ENCODE results near the gene UFC1. TPM values are rescaled to one million over a fixed set of nuclear protein-coding genes. Genes with fewer than 3 reads are reported as not detected.

The UFC1 gene
- total and polyA plus RNA-seq, 4 donors: 64.2 to 184 (median 107) TPM

DNA sequence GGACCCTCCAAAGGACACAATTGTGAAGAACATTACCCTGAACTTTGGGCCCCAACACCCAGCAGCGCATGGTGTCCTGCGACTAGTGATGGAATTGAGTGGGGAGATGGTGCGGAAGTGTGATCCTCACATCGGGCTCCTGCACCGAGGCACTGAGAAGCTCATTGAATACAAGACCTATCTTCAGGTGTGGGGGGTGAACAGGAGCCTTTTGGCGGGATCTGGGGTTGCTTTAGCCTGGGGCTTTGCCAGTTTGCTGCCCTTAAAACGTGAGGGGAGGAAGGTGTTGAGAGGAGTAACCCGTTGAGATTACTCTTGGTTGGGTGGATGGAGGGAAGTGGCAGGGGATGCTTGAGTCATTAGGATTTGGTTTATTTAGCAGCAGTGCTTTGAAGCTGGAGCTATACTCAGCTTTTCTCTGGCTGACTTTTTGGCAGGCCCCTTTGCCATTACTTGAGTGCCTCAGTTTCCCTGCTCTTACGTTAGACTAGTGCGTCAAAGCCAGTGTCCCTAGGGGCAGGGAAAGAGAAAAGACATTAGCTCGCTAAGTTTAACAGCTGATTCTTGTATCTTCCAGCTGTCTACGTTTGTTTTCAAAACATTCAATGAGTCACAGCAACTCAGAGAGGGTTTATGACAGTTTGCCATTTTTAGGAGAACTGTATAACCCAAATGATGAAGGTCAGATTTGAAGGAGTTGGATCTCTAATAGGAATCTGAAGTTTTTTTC lies 52.8 kb downstream of the UFC1 start:
- 74% methylated on average over 12 of the region's 12 CpGs for WGBS, 2 donors
- intact Hi-C loops (cut with DNase I): no loop called here

GRCh38 chr1:161207173-161207572 lies 53.4 kb downstream of the UFC1 start:
- DNase-seq: no peak
- peaks cover 0 to 4% of the 10 kb centered on the region in 2 donors for H3K36me3 ChIP-seq (ENCODE audit: control insufficient read depth in 1 of 2, insufficient read depth in 2 of 2, low read length in 1 of 2)

More for the DNA sequence above, 52.8 kb downstream of the UFC1 start:
- H3K4me1 ChIP-seq (ENCODE audit: control insufficient read depth in 1 of 2, insufficient read depth in 2 of 2, low read length in 2 of 2): peaks cover 0 to 4% of the 10 kb centered on the region in 2 donors
- H3K36me3 ChIP-seq (ENCODE audit: control insufficient read depth in 1 of 2, insufficient read depth in 2 of 2, low read length in 1 of 2): peaks cover 0 to 4% of the 10 kb centered on the region in 2 donors
- ATAC-seq (ENCODE audit: low FRiP score) (no peak), DNase-seq (no peak)
- H3K4me3 ChIP-seq (ENCODE audit: low read length in 2 of 2): no peak overlapping the region
- no peaks in the 10 kb centered on the region for H3K9me3 ChIP-seq (ENCODE audit: control insufficient read depth, low read length)
- H3K27ac ChIP-seq (ENCODE audit: low read depth in 1 of 2, low read length in 2 of 2): no peak overlapping the region
- no peaks in the 10 kb centered on the region for H3K27me3 ChIP-seq (ENCODE audit: control insufficient read depth in 1 of 2, insufficient read depth in 2 of 2, low read length in 1 of 2)

More at GRCh38 chr1:161207173-161207572, 53.4 kb downstream of the UFC1 start:
- WGBS, 2 donors: 70 to 76% methylated on average over 8 of the region's 8 CpGs
- ATAC-seq (ENCODE audit: low FRiP score): no peak
- intact Hi-C loops (cut with DNase I): no loop called here
- H3K27me3 ChIP-seq (ENCODE audit: control insufficient read depth in 1 of 2, insufficient read depth in 2 of 2, low read length in 1 of 2): no peaks in the 10 kb centered on the region
- H3K9me3 ChIP-seq (ENCODE audit: control insufficient read depth, low read length): no peaks in the 10 kb centered on the region
- H3K4me1 ChIP-seq (ENCODE audit: control insufficient read depth in 1 of 2, insufficient read depth in 2 of 2, low read length in 2 of 2): peaks cover 0 to 4% of the 10 kb centered on the region in 2 donors
- H3K4me3 ChIP-seq (ENCODE audit: low read length in 2 of 2): no peak overlapping the region
- H3K27ac ChIP-seq (ENCODE audit: low read depth in 1 of 2, low read length in 2 of 2): no peak overlapping the region

Other genes starting within 250 kb of the UFC1 start
- gene ITLN2, start 199.2 kb upstream of the UFC1 start, total RNA-seq: not detected
- 1 to 10 TPM; 4.5 to 5.5 TPM for gene ITLN2, start 199.2 kb upstream of the UFC1 start, polyA plus RNA-seq
- 10 to 100 TPM; 21.7 to 26.0 TPM for gene F11R, start 132.8 kb upstream of the UFC1 start, total RNA-seq
- gene F11R, start 132.8 kb upstream of the UFC1 start, polyA plus RNA-seq: 1 to 10 TPM; 2.4 to 8.0 TPM
- gene TSTD1, start 115.0 kb upstream of the UFC1 start, total RNA-seq: 10 to 100 TPM in 1 of 2 donors, 1 to 10 TPM in 1; 9.1 to 12.5 TPM
- gene TSTD1, start 115.0 kb upstream of the UFC1 start, polyA plus RNA-seq: 10 to 100 TPM; 13.2 to 31.9 TPM
- 10 to 100 TPM; 42.2 to 67.0 TPM for gene USF1, start 108.0 kb upstream of the UFC1 start, total RNA-seq
- 100 to 1,000 TPM in 1 of 2 donors, 10 to 100 TPM in 1; 33.8 to 124 TPM for gene USF1, start 108.0 kb upstream of the UFC1 start, polyA plus RNA-seq
- 10 to 100 TPM; 14.7 to 20.5 TPM for gene ARHGAP30, start 84.1 kb upstream of the UFC1 start, total RNA-seq
- gene ARHGAP30, start 84.1 kb upstream of the UFC1 start, polyA plus RNA-seq: 10 to 100 TPM in 1 of 2 donors, 1 to 10 TPM in 1; 1.3 to 12.1 TPM
- under 1 TPM; 0.24 to 0.26 TPM for gene NECTIN4, start 64.4 kb upstream of the UFC1 start, total RNA-seq
- gene NECTIN4, start 64.4 kb upstream of the UFC1 start, polyA plus RNA-seq: not detected
- gene KLHDC9, start 55.6 kb upstream of the UFC1 start, total RNA-seq: 1 to 10 TPM in 1 of 2 donors, under 1 TPM in 1; 0.78 to 2.5 TPM
- gene KLHDC9, start 55.6 kb upstream of the UFC1 start, polyA plus RNA-seq: 10 to 100 TPM in 1 of 2 donors, 1 to 10 TPM in 1; 7.9 to 14.8 TPM
- gene PFDN2, start 35.9 kb upstream of the UFC1 start, total RNA-seq: 10 to 100 TPM; 36.4 to 42.3 TPM
- gene PFDN2, start 35.9 kb upstream of the UFC1 start, polyA plus RNA-seq: 100 to 1,000 TPM in 1 of 2 donors, 10 to 100 TPM in 1; 74.6 to 116 TPM
- gene NIT1, start 35.9 kb upstream of the UFC1 start, total RNA-seq: 10 to 100 TPM; 31.1 to 41.6 TPM
- gene NIT1, start 35.9 kb upstream of the UFC1 start, polyA plus RNA-seq: 10 to 100 TPM; 47.6 to 50.5 TPM
- gene DEDD, start 21.3 kb upstream of the UFC1 start, total RNA-seq: 10 to 100 TPM; 44.7 to 46.8 TPM
- gene DEDD, start 21.3 kb upstream of the UFC1 start, polyA plus RNA-seq: 10 to 100 TPM; 25.2 to 39.7 TPM
- gene USP21, start 5.5 kb downstream of the UFC1 start, total RNA-seq: 10 to 100 TPM; 16.4 to 28.1 TPM
- 10 to 100 TPM; 15.7 to 24.7 TPM for gene USP21, start 5.5 kb downstream of the UFC1 start, polyA plus RNA-seq
- gene PPOX, start 12.4 kb downstream of the UFC1 start, total RNA-seq: 10 to 100 TPM; 16.3 to 30.9 TPM
- gene PPOX, start 12.4 kb downstream of the UFC1 start, polyA plus RNA-seq: 100 to 1,000 TPM in 1 of 2 donors, 10 to 100 TPM in 1; 17.0 to 126 TPM
- 10 to 100 TPM; 26.8 to 29.8 TPM for gene B4GALT3, start 23.5 kb downstream of the UFC1 start, total RNA-seq
- gene B4GALT3, start 23.5 kb downstream of the UFC1 start, polyA plus RNA-seq: 10 to 100 TPM; 13.9 to 23.1 TPM
- gene ADAMTS4, start 45.1 kb downstream of the UFC1 start, total RNA-seq: 100 to 1,000 TPM in 1 of 2 donors, 10 to 100 TPM in 1; 78.9 to 207 TPM
- gene ADAMTS4, start 45.1 kb downstream of the UFC1 start, polyA plus RNA-seq: 1 to 10 TPM; 1.4 to 6.8 TPM
- 10 to 100 TPM; 55.3 to 63.4 TPM for gene NDUFS2, start 48.4 kb downstream of the UFC1 start, total RNA-seq
- 10 to 100 TPM; 64.2 to 88.1 TPM for gene NDUFS2, start 48.4 kb downstream of the UFC1 start, polyA plus RNA-seq
- gene FCER1G, start 61.3 kb downstream of the UFC1 start, total RNA-seq: 10 to 100 TPM; 64.3 to 74.0 TPM
- 100 to 1,000 TPM in 1 of 2 donors, 10 to 100 TPM in 1; 35.7 to 154 TPM for gene FCER1G, start 61.3 kb downstream of the UFC1 start, polyA plus RNA-seq
- gene APOA2, start 69.7 kb downstream of the UFC1 start, total RNA-seq: not detected
- gene APOA2, start 69.7 kb downstream of the UFC1 start, polyA plus RNA-seq: 1 to 10 TPM in 1 of 2 donors, not detected in 1; 1.3 TPM
- gene TOMM40L, start 72.1 kb downstream of the UFC1 start, total RNA-seq: 10 to 100 TPM in 1 of 2 donors, 1 to 10 TPM in 1; 10.0 to 12.9 TPM
- 10 to 100 TPM; 10.2 to 11.6 TPM for gene TOMM40L, start 72.1 kb downstream of the UFC1 start, polyA plus RNA-seq
- gene NR1I3, start 84.2 kb downstream of the UFC1 start, total RNA-seq: not detected
- not detected for gene NR1I3, start 84.2 kb downstream of the UFC1 start, polyA plus RNA-seq
- 1 to 10 TPM in 1 of 2 donors, under 1 TPM in 1; 0.69 to 1.2 TPM for gene PCP4L1, start 104.8 kb downstream of the UFC1 start, total RNA-seq
- not detected for gene PCP4L1, start 104.8 kb downstream of the UFC1 start, polyA plus RNA-seq
- gene MPZ, start 156.0 kb downstream of the UFC1 start, total RNA-seq: 10 to 100 TPM; 11.2 to 19.4 TPM
- 1 to 10 TPM in 1 of 2 donors, not detected in 1; 1.5 TPM for gene MPZ, start 156.0 kb downstream of the UFC1 start, polyA plus RNA-seq
- gene SDHC, start 160.4 kb downstream of the UFC1 start, total RNA-seq: 100 to 1,000 TPM; 103 to 127 TPM
- 100 to 1,000 TPM; 117 to 129 TPM for gene SDHC, start 160.4 kb downstream of the UFC1 start, polyA plus RNA-seq
- not detected for gene CFAP126, start 213.9 kb downstream of the UFC1 start, total RNA-seq
- gene CFAP126, start 213.9 kb downstream of the UFC1 start, polyA plus RNA-seq: not detected